ENCODE measurements around the gene HIP1R.

HIP1R gene

GRCh38 chr12:122836027-122836921 lies 1.0 kb downstream of the HIP1R start:
- in situ Hi-C loops (cut with HindIII; ENCODE audit: low pct_ligation_motif_present, low sequenced_read_pairs), result no loop called here
- Histone ChIP-seq H3K4me3 (ENCODE audit: low read depth, low read length) (peak overlapping the region; percentile 55), H3K27me3 (replicated peaks) (no peaks in the 10 kb centered on the region), H3K27ac (no peak overlapping the region), H3K36me3 (replicated peaks) (no peaks in the 10 kb centered on the region)
- no peak for DNase-seq
- no peak for TF ChIP-seq CTCF (IDR thresholded peaks at IDR 0.05; ENCODE audit: low read depth, low read length, missing control alignments)

GRCh38 chr12:122837306-122838265 lies 2.3 kb downstream of the HIP1R start:
- no peaks in the 10 kb centered on the region for H3K27me3 ChIP-seq (replicated peaks)
- H3K36me3 ChIP-seq (replicated peaks), result no peaks in the 10 kb centered on the region
- TF ChIP-seq CTCF (IDR thresholded peaks at IDR 0.05; ENCODE audit: low read depth, low read length, missing control alignments), result no peak
- no peak overlapping the region for H3K27ac ChIP-seq
- in situ Hi-C loops (cut with HindIII; ENCODE audit: low pct_ligation_motif_present, low sequenced_read_pairs), result no loop called here
- H3K4me3 ChIP-seq (ENCODE audit: low read depth, low read length), result no peak overlapping the region
- no peak for DNase-seq

GRCh38 chr12:122838841-122839240 lies 3.6 kb downstream of the HIP1R start:
- H3K27me3 ChIP-seq (replicated peaks), result no peaks in the 10 kb centered on the region
- DNase-seq, result no peak
- H3K36me3 ChIP-seq (replicated peaks), result no peaks in the 10 kb centered on the region
- no peak for TF ChIP-seq CTCF (IDR thresholded peaks at IDR 0.05; ENCODE audit: low read depth, low read length, missing control alignments)
- H3K27ac ChIP-seq, result no peak overlapping the region
- no peak overlapping the region for H3K4me3 ChIP-seq (ENCODE audit: low read depth, low read length)
- in situ Hi-C loops (cut with HindIII; ENCODE audit: low pct_ligation_motif_present, low sequenced_read_pairs), result no loop called here

GRCh38 chr12:122839907-122840554 lies 4.8 kb downstream of the HIP1R start:
- no peak for TF ChIP-seq CTCF (IDR thresholded peaks at IDR 0.05; ENCODE audit: low read depth, low read length, missing control alignments)
- in situ Hi-C loops (cut with HindIII; ENCODE audit: low pct_ligation_motif_present, low sequenced_read_pairs), result no loop called here
- DNase-seq, result no peak
- no peak overlapping the region for H3K4me3 ChIP-seq (ENCODE audit: low read depth, low read length)
- no peaks in the 10 kb centered on the region for H3K27me3 ChIP-seq (replicated peaks)
- H3K36me3 ChIP-seq (replicated peaks), result no peaks in the 10 kb centered on the region
- H3K27ac ChIP-seq, result no peak overlapping the region

GRCh38 chr12:122840580-122841513 lies 5.6 kb downstream of the HIP1R start:
- H3K36me3 ChIP-seq (replicated peaks), result no peaks in the 10 kb centered on the region
- TF ChIP-seq CTCF (IDR thresholded peaks at IDR 0.05; ENCODE audit: low read depth, low read length, missing control alignments), result no peak
- no peak overlapping the region for H3K4me3 ChIP-seq (ENCODE audit: low read depth, low read length)
- H3K27ac ChIP-seq, result no peak overlapping the region
- DNase-seq, result peak; percentile 20
- in situ Hi-C loops (cut with HindIII; ENCODE audit: low pct_ligation_motif_present, low sequenced_read_pairs), result no loop called here
- H3K27me3 ChIP-seq (replicated peaks), result no peaks in the 10 kb centered on the region

Measured in brain microvascular endothelial cell (primary cell).